ENCODE measurements around the gene RNF7.
"Not testable (repeated sequence)": the region's sequence is repeated elsewhere in the genome, so short reads cannot be mapped to it uniquely, and the experiment has no call there.

The RNF7 gene

DNA sequence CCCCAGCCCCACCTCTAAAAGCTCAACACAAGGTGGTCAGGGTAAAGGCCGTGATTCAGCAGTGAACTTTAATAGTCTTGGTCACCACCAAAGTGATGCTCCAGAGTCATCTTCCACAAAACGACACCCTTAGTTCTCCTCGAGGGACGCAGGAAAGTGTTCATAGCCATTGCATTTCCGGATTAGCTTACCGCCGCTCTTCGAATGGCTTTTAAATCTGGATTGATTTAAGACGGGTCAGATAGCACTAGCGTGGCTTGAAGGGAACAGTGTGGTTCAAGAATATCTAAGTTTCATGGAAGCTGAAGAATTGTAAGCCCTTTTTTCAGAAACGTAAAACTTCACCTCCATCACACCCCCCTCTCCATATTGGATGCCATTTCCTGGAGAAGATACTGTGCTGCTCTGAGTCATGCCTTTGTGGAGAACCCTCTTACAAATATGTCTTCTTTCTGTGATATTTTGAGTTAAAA lies 829 bp downstream of the RNF7 start:
- H3K4me3 ChIP-seq: peak overlapping the region; percentile 93
- H3K9ac ChIP-seq (ENCODE audit: insufficient read length): peak overlapping the region; percentile 89
- H3K36me3 ChIP-seq (ENCODE audit: insufficient read depth, low read length): peaks cover 12% of the 10 kb centered on the region
- H3K9me3 ChIP-seq (ENCODE audit: low read depth, low read length): no peaks in the 10 kb centered on the region
- TF ChIP-seq FOXP2 (optimal IDR thresholded peaks at IDR 0.05; ENCODE audit: control extremely low read depth, extremely low read length, insufficient read depth) (no peak), POLR2AphosphoS5 (IDR thresholded peaks at IDR 0.05; ENCODE audit: borderline replicate concordance, low read depth, low read length) (no peak), EZH2 (IDR thresholded peaks at IDR 0.05) (no peak)
- peak overlapping the region; percentile 58; the same call in 1 of the 2 replicates for H3K27ac ChIP-seq
- no peak for DNase-seq (ENCODE audit: low read depth, low spot score)

DNA sequence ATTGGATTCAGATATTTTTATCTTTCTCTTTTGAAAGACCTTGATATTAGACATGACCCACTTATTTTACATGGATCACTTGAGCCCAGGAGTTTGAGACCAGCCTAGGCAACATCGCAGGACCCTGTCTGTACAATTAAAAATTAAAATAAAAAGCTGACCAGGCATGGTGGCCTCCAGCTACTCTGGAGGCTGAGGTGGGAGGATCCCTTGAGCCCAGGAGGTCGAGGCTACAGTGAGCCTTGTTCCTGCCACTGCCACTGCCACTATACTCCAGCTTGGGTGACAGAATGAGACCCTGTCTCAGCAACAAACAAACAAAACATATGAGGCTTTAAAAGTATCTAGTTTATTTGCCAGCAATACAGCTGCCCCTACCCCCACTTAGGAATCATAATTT lies 1.6 kb downstream of the RNF7 start:
- Histone ChIP-seq H3K4me3 (peak overlapping the region; percentile 93), H3K9me3 (ENCODE audit: low read depth, low read length) (no peaks in the 10 kb centered on the region), H3K36me3 (ENCODE audit: insufficient read depth, low read length) (peaks cover 20% of the 10 kb centered on the region), H3K9ac (ENCODE audit: insufficient read length) (peak overlapping the region; percentile 89), H3K27ac (no peak overlapping the region)
- DNase-seq (ENCODE audit: low read depth, low spot score): no peak
- no peak for TF ChIP-seq EZH2 (IDR thresholded peaks at IDR 0.05)
- no peak for TF ChIP-seq POLR2AphosphoS5 (IDR thresholded peaks at IDR 0.05; ENCODE audit: borderline replicate concordance, low read depth, low read length)
- TF ChIP-seq FOXP2 (optimal IDR thresholded peaks at IDR 0.05; ENCODE audit: control extremely low read depth, extremely low read length, insufficient read depth): no peak

DNA sequence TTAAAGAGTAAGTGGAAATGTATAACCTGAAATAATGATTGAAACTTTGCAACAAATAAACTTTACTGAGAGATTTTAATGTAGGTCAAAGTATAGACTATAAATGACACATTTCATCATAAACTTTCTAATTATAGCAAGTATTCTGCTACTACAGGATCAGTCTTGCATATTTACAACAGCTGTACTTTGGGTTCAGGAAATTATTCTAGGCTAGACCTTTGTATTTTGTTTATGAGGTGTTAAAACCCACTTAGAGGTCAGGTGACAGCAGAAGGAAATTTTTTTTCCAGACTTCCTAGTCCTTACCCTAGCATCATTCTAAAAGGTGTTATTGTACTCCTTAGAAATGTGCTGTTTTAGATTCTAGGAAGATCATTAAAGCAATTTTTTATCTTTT lies 2.3 kb downstream of the RNF7 start:
- Histone ChIP-seq H3K9me3 (ENCODE audit: low read depth, low read length) (no peaks in the 10 kb centered on the region), H3K36me3 (ENCODE audit: insufficient read depth, low read length) (peaks cover 25% of the 10 kb centered on the region), H3K9ac (ENCODE audit: insufficient read length) (peak overlapping the region; percentile 89), H3K4me3 (peak overlapping the region; percentile 93; the same call in 1 of the 2 replicates), H3K27ac (0 out of 2 replicates have a peak overlapping the region, but pooled peaks have one; percentile 14)
- TF ChIP-seq EZH2 (IDR thresholded peaks at IDR 0.05): no peak
- TF ChIP-seq POLR2AphosphoS5 (IDR thresholded peaks at IDR 0.05; ENCODE audit: borderline replicate concordance, low read depth, low read length): no peak
- TF ChIP-seq FOXP2 (optimal IDR thresholded peaks at IDR 0.05; ENCODE audit: control extremely low read depth, extremely low read length, insufficient read depth): no peak
- DNase-seq (ENCODE audit: low read depth, low spot score): no peak

DNA sequence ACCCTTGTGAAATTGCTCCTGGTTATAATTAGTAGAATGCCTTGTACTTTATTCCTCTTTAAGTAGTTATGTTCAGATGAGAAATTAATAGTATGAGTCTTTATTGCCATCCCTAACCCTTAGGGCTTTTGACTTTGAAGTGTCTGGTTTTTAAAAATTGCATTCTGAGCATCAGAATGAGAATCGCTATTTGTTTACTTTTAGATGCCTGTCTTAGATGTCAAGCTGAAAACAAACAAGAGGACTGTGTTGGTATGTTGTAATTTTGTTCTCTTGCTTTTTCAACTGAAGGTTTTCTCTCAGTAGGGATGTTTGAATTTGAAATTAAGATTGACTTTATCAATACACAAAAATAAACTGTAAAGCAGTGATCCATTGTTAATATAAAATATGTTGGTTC lies 5.2 kb downstream of the RNF7 start:
- no peak overlapping the region for H3K9ac ChIP-seq (ENCODE audit: insufficient read length)
- peaks cover 47% of the 10 kb centered on the region for H3K36me3 ChIP-seq (ENCODE audit: insufficient read depth, low read length)
- no peak for TF ChIP-seq FOXP2 (optimal IDR thresholded peaks at IDR 0.05; ENCODE audit: control extremely low read depth, extremely low read length, insufficient read depth)
- no peak for TF ChIP-seq EZH2 (IDR thresholded peaks at IDR 0.05)
- TF ChIP-seq POLR2AphosphoS5 (IDR thresholded peaks at IDR 0.05; ENCODE audit: borderline replicate concordance, low read depth, low read length): no peak
- no peak for DNase-seq (ENCODE audit: low read depth, low spot score)
- H3K27ac ChIP-seq: no peak overlapping the region
- H3K9me3 ChIP-seq (ENCODE audit: low read depth, low read length): no peaks in the 10 kb centered on the region
- no peak overlapping the region for H3K4me3 ChIP-seq

DNA sequence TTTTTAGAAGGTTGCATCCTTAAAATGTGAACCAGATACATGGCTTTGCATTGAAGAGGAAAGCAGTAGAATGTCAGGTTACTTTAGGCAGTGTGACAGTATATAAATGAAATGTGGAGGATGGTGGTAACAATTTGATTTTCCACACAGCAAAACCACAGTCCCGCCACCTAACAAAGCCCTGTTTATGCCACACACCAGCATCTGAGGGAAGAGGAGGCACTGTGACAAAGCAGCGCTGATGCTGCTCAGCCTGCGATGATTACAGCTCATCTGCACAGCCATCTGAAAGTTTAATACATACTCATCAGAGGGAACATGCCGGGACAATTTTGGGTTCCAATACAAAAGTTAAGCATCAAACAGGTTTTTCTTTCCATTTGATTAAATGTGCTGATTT lies 8.9 kb downstream of the RNF7 start:
- peaks cover 49% of the 10 kb centered on the region for H3K36me3 ChIP-seq (ENCODE audit: insufficient read depth, low read length)
- DNase-seq (ENCODE audit: low read depth, low spot score): no peak
- H3K27ac ChIP-seq: no peak overlapping the region
- no peak for TF ChIP-seq EZH2 (IDR thresholded peaks at IDR 0.05)
- no peak for TF ChIP-seq FOXP2 (optimal IDR thresholded peaks at IDR 0.05; ENCODE audit: control extremely low read depth, extremely low read length, insufficient read depth)
- TF ChIP-seq POLR2AphosphoS5 (IDR thresholded peaks at IDR 0.05; ENCODE audit: borderline replicate concordance, low read depth, low read length): no peak
- H3K9me3 ChIP-seq (ENCODE audit: low read depth, low read length): no peaks in the 10 kb centered on the region
- no peak overlapping the region for H3K9ac ChIP-seq (ENCODE audit: insufficient read length)
- no peak overlapping the region for H3K4me3 ChIP-seq

DNA sequence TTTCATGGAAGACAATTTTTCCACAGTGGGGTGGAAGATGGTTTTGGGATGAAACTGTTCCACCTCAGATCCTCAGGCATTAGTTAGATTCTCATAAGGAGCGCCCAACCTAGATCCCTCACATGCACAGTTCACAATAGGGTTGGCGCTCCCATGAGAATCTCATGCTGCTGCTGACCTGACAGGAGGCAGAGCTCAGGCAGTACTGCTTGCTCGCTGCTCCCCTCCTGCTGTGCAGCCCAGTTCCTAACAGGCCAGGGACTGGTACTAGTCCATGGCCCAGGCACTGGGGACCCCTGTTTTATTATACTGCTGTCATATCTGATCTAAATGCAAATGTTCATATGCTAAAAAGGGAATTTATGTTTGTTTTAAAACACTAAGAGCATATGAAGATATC lies 15.3 kb downstream of the RNF7 start:
- H3K36me3 ChIP-seq (ENCODE audit: insufficient read depth, low read length): peaks cover 7% of the 10 kb centered on the region
- no peaks in the 10 kb centered on the region for H3K9me3 ChIP-seq (ENCODE audit: low read depth, low read length)
- DNase-seq (ENCODE audit: low read depth, low spot score): no peak
- TF ChIP-seq FOXP2 (optimal IDR thresholded peaks at IDR 0.05; ENCODE audit: control extremely low read depth, extremely low read length, insufficient read depth) (no peak), POLR2AphosphoS5 (IDR thresholded peaks at IDR 0.05; ENCODE audit: borderline replicate concordance, low read depth, low read length) (no peak), EZH2 (IDR thresholded peaks at IDR 0.05) (no peak)
- H3K4me3 ChIP-seq: no peak overlapping the region
- no peak overlapping the region for H3K9ac ChIP-seq (ENCODE audit: insufficient read length)
- H3K27ac ChIP-seq: no peak overlapping the region

DNA sequence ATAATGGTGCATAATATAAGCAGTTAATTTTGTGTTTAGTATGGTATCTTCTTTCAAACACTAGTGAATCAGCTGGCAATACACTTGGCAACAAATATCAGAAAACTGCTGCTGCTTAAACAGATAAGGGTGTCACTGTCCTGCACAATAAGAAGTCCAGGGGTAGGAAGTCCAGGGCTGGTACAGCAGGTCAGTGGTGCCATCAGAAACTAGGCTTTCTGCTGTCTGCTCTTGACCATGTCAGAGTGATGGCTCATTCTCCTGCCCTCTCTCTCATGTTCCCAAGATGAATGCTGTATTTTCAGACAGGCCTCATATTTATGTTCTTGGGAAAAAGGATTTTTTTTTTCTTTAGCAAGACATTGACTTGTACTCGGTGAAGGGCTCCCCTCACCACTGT lies 15.9 kb downstream of the RNF7 start:
- Histone ChIP-seq H3K9me3 (ENCODE audit: low read depth, low read length) (no peaks in the 10 kb centered on the region), H3K27ac (no peak overlapping the region), H3K36me3 (ENCODE audit: insufficient read depth, low read length) (peaks cover 7% of the 10 kb centered on the region), H3K4me3 (no peak overlapping the region), H3K9ac (ENCODE audit: insufficient read length) (no peak overlapping the region)
- TF ChIP-seq FOXP2 (optimal IDR thresholded peaks at IDR 0.05; ENCODE audit: control extremely low read depth, extremely low read length, insufficient read depth): no peak
- no peak for TF ChIP-seq EZH2 (IDR thresholded peaks at IDR 0.05)
- TF ChIP-seq POLR2AphosphoS5 (IDR thresholded peaks at IDR 0.05; ENCODE audit: borderline replicate concordance, low read depth, low read length): no peak
- DNase-seq (ENCODE audit: low read depth, low spot score): no peak

DNA sequence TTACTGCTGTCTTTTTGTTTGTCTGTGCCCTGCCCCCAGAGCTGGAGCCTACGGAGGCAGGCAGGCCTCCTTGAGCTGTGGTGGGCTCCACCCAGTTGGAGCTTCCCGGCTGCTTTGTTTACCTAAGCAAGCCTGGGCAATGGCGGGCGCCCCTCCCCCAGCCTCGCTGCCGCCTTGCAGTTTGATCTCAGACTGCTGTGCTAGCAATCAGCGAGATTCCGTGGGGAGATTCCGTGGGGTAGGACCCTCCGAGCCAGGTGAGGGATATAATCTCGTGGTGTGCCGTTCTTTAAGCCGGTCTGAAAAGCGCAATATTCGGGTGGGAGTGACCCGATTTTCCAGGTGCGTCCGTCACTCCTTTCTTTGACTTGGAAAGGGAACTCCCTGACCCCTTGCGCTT lies 24.5 kb downstream of the RNF7 start:
- not testable (repeated sequence) for H3K36me3 ChIP-seq (ENCODE audit: insufficient read depth, low read length); H3K9ac ChIP-seq (ENCODE audit: insufficient read length); H3K27ac ChIP-seq; H3K4me3 ChIP-seq; DNase-seq (ENCODE audit: low read depth, low spot score); H3K9me3 ChIP-seq (ENCODE audit: low read depth, low read length)

DNA sequence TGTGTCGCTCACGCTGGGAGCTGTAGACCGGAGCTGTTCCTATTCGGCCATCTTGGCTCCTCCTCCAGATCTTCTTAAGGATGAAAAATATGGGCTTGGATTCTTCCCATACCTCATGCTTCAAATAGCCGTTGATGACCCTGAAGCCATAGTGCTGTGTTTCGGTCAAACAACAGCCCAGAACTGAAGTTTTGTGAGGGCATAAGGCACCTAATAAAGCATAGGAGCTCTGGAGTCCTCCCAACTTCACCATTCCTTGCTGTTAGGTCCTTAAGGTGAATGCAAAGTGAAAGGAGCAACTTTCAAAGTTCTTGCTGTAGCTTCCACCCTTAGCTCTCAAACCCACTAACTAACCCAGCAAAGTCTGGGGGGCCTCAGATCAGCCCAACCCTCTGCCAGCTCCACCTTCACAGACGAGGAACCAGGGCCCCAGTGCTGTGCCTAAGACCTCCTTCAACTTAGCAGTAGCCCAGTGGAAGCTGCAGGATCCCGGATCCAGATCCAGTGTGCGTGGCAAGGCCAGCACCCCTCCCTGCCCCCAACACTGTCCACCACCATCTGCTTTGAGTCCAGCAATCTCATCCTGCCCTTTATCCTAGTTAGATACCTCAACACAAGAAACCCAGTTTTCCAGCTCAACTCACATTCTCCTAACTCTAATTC lies 25.1 kb downstream of the RNF7 start, which contains the start of gene GRK7:
Gene GRK7 (plus strand): TSS at position 321 of the 663 bp plus-strand sequence. CDS start 14,877 bp downstream, outside the sequence.
- Histone ChIP-seq H3K36me3 (ENCODE audit: insufficient read depth, low read length) (no peaks in the 10 kb centered on the region), H3K4me3 (no peak within 1 kb of the TSS), H3K9ac (ENCODE audit: insufficient read length) (no peak within 1 kb of the TSS), H3K9me3 (ENCODE audit: low read depth, low read length) (no peaks in the 10 kb centered on the region), H3K27ac (no peak within 1 kb of the TSS)
- TF ChIP-seq EZH2 (IDR thresholded peaks at IDR 0.05): no peak
- no peak for DNase-seq (ENCODE audit: low read depth, low spot score)

All from SK-N-MC (cell line).